TTC549 (cell line): ENCODE data around the gene SBF2.
A peak's percentile ranks its signal among the peaks of the same experiment; 100 is the strongest.
"Not testable (repeated sequence)": the region's sequence is repeated elsewhere in the genome, so short reads cannot be mapped to it uniquely, and the experiment has no call there.

Experiments used
- FAIRE-seq: peaks from 2 replicates; lab custom pipeline; 2012; peaks lifted over from hg19 to GRCh38; lab: Jason Lieb, UNC

SBF2 gene

DNA sequence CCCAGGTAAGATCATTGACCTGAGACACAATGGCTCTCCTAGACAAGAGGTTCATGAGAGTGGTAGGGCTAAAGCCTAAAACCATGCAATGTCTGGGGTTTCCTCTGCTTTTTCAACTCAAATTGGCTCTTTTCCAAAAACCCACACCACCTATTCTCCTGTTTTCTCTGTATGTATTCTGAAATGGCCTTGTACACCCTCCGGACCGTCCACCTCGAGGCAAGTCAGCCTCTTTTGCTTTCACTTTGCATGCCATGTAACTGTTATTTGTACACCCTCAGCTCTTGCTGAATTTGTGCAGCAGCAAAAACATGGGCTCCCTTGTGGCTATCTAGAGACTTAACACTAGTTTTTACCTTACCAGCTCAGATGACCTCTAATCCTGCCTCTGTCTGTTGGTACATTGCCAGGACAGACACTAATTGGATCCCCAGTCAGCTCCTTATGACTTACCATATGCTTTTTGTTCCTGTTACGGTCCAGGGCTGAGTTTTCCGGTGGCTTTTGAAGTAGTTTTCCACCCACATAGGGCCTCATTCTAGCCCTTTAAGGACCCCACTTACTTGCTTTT is 288.0 kb downstream of the SBF2 start:
- no peak for FAIRE-seq

DNA sequence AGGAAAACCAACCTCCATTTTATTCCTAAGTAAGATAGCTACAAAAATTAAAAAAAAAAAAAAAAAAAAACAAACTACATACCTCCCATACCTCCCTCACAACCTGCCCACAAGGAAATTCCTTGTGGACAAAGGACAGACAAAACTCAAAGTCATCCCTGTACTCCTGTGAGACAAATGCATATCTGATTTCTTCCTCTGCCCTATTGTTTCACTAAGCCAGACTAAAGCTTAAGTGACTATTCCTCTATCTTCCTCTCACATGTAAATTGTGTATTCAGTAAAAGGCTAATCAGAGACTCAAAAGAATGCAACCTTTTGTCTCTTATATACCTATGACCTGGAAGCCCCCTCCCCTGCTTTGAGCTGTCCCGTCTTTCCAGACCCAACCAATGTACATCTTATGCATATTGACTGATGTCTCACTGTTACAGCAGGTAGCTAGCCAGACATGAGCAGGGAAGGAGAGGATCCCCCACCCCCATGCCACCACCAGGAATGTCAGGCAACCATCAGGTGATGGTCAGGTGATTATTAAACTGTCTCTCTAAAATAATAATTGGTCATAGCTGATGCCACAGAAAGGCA is 289.4 kb downstream of the SBF2 start:
- no peak for FAIRE-seq

DNA sequence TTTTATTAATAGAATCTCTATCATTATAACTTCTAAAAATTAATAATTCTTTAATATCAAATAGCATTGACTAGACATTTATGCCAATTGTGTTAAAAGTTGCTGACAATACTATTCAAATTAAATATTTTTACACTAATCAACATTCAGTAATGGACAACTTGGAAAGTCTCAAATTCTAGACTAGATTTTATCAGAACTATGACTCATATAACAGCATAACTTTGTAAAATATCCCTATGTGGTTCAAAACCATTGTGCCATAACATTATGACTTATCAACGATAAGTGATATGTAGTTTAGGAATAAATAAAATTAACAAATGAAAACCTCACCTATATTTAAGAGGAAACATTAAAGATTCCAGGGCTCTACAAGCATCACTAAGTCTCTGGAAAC is 291.8 kb downstream of the SBF2 start:
- no peak for FAIRE-seq

DNA sequence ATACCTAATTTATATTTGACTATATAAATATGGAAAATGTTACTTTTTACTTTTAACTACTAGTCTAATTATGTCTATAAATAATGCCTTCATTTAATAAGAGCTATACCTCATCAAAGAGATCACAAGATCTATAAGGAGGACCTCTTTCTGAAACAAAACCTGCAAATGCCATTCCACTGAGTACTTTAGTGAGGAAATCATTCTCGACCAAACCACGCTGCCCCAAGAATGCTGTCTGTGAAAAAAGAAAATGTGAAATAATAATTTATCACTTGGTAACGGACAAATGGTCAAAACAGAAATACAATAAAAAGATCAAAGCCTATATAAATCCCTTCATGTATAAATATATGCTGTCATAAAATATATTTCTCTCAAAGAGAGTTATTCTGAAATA is 301.7 kb downstream of the SBF2 start:
- FAIRE-seq = no peak

DNA sequence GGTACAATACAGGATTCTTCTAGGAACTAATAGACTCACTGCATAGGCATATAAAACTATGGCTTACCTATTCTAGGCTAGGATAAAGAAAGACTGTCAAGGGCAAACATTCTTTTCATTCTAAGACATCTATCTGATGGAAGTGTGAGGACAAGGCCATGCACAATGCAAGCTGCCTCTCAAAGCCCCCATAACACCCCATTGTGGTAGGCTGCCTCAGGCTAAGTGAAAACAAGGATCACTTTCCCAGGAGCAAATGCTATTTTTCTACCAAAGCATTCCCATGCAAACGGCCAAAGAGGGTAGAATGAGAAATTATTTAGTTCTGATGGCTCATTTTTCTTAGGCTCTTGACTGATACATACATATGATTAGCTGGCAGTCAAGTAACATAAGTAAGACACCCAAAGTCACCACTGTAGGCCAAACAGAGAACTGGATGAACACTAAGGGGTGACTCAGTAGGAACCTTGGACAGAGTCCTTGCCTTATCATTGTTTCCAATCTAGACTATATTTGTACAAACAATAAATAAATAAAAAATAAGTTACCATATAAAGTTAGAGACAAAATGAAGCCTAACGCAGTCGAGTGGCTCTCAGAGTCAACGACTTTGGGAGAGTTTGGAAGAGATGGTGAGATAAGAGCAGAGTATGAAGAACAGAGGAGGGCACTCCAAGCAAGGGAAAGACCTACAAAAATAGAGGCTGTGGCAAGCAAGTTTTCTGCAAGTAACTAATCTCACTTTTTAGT is 303.6 kb downstream of the SBF2 start:
- no peak for FAIRE-seq

DNA sequence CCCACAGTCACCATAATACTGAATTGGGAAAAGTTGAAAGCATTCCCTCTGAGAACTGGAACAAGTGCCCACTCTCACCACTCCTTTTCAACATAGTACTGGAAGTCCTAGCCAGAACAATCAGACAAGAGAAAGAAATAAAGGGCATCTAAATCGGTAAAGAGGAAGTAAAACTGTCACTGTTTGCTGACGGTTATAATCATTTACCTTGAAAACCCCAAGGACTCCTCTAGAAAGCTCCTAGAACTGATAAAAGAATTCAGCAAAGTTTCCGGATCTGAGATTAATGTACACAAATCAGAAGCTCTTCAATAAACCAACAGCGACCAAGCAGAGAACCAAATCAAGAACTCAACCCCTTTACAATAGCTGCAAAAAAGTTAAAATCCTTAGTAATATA is 306.7 kb downstream of the SBF2 start:
- not testable (repeated sequence) for FAIRE-seq

DNA sequence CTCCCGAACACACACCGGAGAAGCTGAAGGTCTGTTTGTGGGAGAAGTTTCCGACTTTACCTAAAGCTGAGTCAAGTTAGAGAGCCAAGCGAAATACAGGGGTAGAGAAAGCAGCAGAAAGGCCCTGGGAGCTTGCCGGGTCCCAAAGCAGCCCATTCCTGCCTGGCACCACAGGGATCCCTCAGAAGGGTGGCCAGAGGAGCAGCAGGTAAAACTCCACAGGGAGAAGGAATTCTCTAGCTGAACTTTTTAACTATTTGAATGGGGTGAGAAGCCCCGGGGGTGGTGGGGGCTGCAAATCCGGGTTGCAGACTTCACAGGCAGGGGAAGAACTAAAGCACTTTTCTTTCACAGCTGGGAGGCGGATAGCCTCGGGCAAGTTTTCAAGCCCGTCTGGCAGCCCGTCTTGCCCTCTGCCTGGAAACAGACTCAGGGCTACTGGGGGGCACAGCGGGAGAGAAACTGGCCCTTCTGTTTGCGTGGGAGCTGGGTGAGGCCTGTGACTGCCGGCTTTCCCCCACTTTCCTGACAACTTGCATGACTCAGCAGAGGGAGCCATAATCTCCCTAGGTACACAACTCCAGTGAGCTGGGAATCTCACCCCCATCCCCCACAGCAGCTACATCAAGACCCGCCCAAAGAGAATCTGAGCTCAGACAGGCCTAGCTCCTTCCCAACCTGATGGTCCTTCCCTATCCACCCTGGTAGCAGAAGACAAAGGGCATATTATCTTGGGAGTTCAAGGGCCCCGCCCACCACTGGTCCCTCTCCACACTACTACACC is 311.0 kb downstream of the SBF2 start:
- FAIRE-seq = no peak

DNA sequence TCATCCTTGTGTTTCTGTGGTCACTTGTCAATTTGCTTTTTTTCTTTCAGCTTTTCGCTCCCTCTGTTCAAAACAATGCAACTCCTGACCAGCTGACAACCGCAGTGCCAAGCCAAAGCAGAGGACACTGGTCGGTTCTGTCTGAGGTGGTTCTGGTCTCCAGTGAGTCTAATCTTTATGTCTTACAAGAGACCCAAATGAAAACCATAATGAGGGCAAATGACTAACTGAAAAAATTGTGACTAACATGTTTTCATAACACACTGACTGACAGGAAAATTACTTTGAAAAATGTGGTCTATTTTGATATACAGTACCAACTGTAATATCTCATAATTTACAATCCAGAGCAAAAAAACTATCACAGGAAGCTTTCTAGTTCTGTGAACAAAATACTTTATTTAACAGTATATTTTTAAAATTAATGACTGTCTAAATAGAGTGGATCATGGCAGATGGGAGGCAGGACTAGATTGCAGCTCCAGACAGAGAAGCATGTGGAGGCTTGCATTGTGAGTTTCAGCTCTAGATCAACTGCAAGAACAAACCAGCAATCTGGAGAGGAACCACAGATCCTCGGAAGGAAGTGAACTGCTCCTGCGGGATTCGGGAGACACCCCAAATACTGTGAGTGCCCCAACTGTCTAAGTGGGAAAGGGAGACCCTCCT is 311.8 kb downstream of the SBF2 start:
- FAIRE-seq = no peak

DNA sequence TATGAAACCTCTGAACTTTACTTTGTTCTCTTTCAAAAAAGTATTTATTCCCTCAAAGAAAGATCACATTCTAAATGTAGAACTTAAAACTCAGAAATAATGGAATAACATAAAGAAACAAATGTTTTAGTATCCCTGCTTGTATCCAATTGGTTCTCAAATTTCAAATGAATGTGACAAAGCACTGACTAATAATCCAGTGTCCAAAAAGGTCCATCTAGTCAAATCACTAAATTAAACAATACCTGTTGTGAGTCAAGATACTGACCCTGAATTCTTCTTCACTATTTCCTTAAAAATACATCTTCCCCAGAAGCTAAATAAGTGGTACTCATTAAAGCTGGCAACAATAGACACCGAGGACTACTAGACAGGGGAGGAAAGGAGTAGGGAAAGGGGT is 313.1 kb downstream of the SBF2 start:
- FAIRE-seq = no peak

DNA sequence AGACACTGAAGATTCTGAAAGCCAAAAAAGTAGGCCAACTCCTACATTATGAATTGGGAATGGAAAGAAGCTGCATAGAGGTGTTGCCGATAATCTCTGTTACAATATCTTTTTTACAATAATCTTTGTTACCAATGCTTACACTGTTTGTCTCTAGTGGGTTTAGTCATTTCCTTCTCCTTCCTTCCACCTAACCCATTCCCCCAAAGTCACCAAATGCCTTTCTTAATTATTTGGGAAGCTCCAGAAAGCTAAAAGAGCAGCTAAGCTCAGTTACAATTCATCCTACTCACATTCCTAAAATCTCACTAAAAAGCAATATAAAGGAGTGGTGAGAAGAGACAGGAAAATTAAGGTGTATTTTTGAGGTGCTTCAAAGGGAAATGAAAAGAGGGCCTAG is 316.5 kb downstream of the SBF2 start:
- no peak for FAIRE-seq

DNA sequence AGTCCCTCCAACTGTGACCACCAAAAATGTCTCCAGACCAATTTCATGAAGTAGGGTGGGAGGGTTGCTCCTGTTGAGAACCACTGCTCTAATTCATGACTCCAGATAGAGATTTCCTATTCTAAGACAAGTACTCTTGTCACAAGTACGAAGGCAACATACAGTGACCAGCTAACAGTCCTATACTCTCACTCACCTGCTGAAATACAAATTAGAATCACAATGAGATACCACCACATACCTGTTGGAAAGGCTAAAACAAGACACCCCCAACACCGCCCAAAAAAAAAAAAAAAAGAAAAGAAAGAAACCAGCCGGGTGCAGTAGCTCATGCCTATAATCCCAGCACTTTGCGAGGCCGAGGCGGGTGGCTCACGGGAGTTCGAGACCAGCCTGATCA is 319.6 kb downstream of the SBF2 start:
- no peak for FAIRE-seq

DNA sequence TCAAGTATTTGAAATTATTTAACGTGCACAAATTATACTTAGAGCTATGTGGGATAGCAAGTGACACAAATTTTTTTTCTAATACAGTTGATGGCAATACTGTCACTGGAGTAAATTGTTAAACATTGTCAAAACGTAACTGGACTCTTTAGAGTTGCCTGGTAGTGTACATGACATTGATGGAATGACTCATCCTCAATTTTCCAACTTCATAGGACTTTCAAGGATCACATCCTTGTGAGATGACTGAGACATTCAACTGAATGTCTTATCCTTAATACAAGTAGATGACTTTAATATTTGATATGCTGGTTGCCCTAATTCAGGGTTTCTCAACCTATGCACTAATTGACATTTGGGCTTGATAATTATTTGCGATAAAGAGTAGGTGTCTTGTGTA is 320.1 kb downstream of the SBF2 start:
- FAIRE-seq = no peak

DNA sequence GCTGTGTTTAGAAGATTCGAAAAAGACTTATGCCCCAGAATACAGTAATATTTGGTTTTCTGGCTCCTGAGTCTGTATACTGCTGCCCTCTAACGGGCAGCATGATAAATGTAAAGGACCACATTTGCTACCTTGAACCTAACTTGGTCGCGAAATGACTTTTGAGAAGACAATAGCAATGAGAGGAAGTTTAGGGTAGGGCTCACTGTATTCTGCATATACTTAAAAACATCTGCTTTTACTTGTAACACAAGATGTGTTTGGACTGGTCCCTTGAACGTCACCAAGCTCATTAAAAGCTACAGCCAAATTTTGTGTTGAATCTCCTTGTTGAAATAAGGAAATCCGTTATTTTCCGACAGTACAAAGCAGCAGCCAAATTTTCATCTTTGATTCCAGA is 321.0 kb downstream of the SBF2 start:
- FAIRE-seq = peak; percentile 95

DNA sequence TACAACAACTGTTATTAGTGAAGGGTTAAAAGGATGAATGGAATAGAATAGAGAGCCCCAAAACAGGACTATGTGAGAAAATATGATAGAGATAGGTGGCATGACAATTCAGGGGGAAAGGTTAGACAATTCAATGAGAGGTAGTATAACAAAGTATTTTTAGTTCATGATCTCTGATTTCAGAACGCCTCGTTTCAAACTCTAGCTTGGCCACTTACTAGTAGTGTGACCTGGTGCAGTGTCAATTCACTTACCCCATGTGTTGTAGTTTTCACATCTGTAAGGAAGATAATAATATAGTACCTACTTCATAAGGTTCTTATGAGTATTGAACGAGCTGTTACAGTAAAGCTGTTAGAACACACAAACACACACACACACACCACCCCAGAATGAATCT is 322.1 kb downstream of the SBF2 start:
- FAIRE-seq = no peak

DNA sequence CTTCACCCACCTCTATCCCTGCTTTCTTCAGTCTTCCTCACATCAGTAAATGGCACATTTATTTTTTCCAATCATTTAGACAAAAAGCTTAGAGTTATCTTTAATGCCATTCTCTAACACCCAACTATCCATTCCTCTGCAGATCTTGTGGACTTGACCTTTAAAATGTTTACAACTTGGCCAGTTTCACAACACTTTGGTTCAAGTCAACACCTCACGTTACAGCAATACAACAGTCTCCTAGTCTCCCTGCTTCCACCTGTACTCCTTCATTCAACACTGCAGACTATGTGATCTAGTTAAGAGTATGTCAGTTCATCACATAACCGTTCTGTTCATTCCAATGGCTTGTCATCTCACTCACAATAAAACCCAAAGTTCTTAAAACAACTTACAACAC is 325.0 kb downstream of the SBF2 start:
- peak; percentile 78 for FAIRE-seq

DNA sequence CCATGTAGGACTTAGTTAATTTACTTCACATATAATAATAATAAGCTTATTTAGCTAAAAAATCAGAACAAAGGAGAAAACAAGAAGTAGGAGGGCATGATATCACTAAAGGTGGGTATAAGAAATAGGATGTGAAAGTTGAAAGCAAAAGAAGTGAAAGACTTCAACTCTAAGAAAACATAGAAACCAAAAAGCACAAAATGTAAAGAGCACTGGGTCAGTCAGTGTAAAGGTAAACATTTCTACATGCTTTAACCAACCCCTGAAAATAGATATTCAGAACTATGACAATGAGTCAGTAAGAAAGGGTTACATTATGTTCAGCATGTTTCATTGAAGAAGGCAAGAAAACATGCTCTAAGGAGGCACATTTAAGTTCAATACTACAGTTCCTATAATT is 331.3 kb downstream of the SBF2 start:
- no peak for FAIRE-seq

DNA sequence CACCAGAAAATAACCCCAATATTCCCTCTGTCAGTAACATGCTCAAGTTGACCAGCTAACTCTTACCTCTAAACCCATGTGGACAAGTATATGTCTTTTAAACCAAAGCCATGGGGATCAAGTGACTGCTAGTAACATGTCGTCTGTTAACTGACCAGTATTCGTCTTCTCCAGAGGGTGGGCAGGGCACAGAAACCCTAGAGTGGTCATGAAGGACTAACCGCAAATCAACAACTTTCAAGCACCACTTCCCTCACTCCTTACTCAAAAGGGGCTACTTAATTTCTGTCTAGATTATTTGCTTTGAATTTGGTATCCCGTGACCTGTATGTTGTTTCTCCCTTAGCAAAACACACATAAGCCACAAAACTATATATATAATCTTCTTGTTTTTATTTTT is 336.9 kb downstream of the SBF2 start:
- no peak for FAIRE-seq

DNA sequence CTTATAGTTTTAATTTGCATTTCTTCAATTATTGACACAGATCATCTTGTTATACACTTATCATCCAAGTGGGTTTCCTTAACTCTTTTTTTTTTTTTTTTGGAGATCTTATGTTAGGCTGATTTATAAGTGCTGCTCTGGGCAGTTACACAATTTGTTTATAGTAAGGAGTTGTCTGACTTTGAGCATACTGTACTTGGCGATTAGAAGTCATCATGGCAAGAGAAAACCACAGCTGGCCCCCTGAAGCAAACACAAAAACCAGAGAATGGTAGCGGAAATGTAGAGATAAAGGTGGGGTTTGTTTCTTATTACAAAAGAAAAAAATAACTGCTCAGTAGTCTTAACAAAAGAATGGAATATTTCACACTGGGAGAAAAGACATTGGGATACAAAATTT is 337.5 kb downstream of the SBF2 start:
- no peak for FAIRE-seq

DNA sequence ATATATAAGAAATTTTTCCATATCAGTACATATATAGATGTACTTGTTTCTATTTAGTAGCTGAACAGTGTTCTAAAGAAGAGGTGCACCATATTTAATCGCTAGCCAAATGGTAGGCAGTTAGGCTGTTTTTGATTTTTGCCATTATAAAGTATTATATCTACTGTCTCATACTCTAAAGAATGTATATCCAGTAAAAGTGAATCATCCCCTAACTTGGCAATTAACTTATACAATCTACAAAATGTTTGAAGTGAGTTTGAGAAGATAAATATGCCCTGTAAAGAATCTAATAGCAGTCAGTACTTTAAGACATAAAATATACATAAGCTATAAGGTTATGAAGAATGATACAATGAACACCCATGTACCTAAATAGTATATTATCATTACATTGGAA is 338.6 kb downstream of the SBF2 start:
- FAIRE-seq = no peak

DNA sequence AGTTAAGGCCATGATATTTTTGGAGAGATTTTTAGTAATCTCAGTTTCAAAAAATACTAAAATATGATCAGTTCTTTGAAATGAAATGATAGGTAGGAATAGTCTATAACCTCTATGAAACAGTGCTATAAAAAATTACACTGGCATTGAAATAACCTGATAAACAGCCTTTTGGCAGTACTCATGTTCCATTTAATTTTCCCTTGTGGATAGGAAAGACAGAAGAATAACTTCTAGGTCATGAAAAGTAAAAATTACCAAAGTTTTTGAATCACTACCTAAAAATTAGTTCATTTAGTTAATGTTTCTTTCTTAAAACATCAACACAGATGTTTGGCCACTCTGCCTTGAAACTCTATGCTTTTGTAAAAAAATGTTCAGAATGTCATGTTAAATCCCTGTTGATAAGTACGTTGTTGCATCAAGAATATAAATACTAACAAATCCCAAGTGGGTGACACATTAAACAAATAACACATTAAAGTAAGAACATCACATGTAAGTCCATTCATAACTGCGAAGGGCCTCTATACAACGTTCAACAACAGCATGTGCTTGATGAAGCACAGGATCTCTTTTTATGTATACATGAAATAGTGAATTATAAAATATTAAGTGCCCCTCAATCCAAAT is 339.9 kb downstream of the SBF2 start:
- no peak for FAIRE-seq

DNA sequence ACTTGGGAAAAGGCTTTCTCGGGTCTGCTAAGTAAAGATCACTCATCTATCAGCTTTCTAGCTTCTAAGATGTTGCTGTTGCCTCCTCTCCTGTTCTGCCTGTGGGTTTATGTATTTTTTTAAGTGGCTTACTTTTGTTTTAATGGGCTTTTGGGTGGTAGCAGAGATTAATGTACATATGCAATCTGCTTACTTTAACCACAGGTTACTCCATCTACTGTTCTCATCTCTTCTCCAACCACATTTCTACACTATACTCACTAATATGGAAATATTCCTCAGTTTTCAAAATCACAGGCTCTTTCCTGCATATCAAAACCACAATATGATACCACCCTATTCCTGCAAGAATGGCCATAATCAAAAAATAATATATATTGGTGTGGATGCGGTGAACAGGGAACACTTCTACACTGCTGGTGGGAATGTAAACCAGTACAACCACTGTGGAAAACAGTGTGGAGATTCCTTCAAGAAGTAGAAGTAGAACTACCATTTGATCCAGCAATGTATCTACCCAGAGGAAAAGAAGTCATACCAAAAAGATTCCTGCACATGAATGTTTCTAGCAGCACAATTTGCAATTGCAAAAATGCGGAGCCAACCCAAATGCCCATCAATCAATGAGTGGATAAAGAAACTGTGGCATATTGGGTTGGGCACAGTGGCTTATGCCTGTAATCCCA is 341.4 kb downstream of the SBF2 start:
- no peak for FAIRE-seq

DNA sequence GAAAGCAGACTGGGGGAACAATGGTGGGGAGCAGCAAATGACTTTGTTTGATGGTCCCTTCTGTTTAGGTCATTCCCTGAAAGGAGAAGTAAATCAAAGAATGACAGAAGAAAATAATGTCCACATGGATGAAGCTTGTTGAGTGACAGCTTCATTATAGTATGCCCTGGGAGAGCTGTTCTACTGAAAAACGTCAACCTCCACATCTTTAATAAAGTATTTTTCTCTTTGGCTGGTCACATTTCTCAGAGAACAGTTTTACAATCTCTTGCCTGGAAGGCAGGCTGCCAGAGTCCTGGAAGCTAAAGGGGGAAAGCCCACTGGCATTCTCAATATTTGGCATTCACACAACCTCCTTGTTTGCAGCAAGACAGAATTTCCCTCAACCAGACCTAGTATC is 342.2 kb downstream of the SBF2 start:
- FAIRE-seq = no peak
